Epithelial cell of proximal tubule (primary cell): ENCODE data around the gene MYOM1. TPM values are rescaled to one million over a fixed set of nuclear protein-coding genes. Genes with fewer than 3 reads are reported as not detected.

Experiments
- DNase-seq: peaks from one replicate; pipeline ENCODE4 v3.0.0-alpha.2; 2011; ENCODE audit warnings: low read depth
- H3K4me3 ChIP-seq: 2 replicates; pipeline ENCODE4 v1.5.1; 2011; ENCODE audit warnings: low read depth, mild to moderate bottlenecking, low read length
- total RNA-seq: library from RNA; depleted of rRNA; stranded (reverse); fragments of >200 nt; gene quantifications from 2 replicates; pipeline ENCODE4 v1.2.3, GENCODE V29; 2015
- TF ChIP-seq, protein P1 (sequence below): conservative IDR thresholded peaks from 2 replicates; pipeline ENCODE4 v1.5.1; 2012; ENCODE audit warnings: low read depth, mild to moderate bottlenecking, low read length

MYOM1 gene
- total RNA-seq, 1 donor from 2014 or later = 0.12 TPM

DNA sequence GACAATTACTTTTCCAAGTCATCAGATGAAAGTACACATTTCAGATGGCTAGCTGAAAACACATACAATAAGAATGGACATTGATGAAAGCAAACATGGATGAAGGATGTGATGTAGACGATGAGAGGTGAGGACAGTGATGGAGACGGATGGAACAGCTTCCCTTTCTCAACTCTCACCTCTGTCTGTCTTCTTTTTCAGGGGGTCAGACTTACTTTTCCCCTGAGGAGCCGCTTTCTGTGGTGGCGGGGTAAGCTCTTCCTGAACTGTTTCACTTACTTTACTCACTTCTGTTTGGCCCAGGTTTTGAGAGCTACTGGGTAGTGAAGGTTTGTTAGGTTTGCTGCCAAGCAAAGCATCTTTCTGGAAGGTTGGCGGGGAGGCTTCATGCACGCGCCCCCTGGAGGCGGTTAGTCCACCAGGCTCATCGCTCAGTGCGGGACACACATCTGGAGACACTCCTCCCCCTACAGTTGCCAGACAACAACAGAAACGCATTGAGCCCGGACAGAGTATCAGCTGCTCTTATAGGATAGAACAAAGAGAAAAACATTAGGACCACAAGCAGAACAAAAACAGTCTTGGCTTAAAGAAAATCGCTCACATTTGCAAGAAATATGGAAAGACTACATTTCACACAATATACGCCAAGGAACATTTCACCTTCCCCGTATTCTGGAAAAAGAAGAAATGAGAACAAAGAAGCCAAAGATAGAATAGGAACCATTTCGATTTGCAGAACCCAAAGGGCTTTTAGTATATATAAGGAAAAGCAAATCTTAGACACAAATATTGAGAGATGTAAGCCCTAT, 90.5 kb downstream of the MYOM1 start:
- H3K4me3 ChIP-seq = no peak overlapping the region
- no peak for DNase-seq
- TF ChIP-seq, protein P1, sequence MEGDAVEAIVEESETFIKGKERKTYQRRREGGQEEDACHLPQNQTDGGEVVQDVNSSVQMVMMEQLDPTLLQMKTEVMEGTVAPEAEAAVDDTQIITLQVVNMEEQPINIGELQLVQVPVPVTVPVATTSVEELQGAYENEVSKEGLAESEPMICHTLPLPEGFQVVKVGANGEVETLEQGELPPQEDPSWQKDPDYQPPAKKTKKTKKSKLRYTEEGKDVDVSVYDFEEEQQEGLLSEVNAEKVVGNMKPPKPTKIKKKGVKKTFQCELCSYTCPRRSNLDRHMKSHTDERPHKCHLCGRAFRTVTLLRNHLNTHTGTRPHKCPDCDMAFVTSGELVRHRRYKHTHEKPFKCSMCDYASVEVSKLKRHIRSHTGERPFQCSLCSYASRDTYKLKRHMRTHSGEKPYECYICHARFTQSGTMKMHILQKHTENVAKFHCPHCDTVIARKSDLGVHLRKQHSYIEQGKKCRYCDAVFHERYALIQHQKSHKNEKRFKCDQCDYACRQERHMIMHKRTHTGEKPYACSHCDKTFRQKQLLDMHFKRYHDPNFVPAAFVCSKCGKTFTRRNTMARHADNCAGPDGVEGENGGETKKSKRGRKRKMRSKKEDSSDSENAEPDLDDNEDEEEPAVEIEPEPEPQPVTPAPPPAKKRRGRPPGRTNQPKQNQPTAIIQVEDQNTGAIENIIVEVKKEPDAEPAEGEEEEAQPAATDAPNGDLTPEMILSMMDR = peak; percentile 92

DNA sequence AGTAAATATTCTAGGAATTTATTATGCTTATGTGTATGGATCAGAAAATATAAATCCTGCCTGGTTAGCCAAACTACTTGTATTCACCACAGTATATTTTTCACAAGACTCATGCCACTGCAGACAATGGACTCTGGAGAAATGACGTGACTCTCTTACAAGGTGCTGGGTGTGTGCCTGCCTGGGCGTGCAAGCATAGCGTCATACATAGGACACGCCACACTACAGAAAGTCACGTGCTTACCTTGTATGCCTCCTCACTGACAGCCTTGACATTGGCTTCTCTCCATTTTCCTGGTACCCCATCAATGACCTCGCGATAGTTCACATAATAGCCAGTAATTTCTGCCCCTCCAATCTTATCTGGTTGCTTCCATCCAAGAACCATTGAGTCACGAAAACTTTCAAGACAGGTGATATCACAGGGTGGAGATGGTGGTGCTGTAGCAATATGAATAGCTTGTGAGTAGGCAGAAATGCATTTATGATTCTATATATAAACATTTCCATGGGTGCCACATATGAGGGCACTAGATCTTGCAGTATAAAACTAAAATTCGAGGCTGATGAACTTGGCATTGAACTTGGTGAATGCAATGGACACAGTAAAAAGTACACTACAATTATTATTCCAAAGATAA, 93.2 kb downstream of the MYOM1 start:
- TF ChIP-seq, protein P1 = no peak
- DNase-seq = no peak
- H3K4me3 ChIP-seq = no peak overlapping the region

DNA sequence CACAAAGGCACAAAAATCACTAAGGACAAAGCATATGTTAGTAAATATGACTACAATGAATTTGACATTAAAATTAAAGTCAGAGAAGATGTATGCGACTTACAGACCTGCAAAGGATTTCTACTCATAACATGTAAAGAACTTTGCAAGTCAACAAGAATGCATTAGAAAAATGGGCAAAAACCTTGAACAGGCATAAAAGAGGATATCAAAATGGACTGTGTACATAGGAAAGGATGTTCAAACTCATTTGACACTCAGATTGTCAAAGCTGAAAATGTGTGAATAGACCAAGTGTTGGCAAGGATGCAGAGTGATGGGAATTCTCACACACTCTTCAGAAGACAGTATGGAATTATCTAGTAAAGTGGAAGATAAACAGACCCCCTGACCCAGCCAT, 94.9 kb downstream of the MYOM1 start:
- no peak overlapping the region for H3K4me3 ChIP-seq
- DNase-seq = no peak
- TF ChIP-seq, protein P1 = no peak

DNA sequence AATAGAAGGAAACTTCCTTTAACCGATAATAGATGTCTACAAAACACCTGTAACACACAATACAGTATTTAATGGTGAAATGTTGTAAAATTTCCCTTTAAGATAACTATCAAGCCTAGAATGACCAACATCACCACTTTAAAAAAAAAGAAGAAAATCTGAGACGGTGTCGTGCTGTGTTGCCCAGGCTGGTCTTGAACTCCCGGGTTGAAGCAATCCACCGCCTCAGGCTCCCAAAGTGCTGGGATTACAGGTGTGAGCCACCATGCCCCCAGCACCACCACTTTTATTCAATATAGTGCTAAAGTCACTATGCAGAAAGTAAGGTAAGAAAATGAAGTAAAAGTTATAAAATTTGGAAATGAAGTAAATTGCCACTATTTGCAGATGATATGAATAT, 96.9 kb downstream of the MYOM1 start:
- no peak for DNase-seq
- TF ChIP-seq, protein P1 = no peak
- H3K4me3 ChIP-seq = no peak overlapping the region

DNA sequence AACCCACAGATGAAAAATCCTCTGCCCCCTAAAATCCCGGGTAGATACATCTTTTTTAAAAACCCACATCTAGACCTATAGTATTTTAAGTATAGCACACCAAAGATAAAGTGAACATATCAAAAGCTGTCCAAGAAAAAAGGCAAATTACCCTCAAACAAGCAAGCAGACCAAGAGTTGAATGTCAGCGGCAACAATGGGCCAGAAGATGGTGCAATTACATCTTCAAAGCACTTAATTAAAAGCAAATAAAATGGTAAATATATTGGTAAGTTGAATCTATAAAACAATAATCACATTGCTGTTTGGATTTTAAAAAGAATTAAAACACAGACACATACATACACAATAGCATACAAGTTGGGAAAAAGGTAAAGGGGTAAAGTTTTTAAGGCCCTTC, 98.5 kb downstream of the MYOM1 start:
- no peak overlapping the region for H3K4me3 ChIP-seq
- no peak for DNase-seq
- TF ChIP-seq, protein P1 = peak; percentile 46

DNA sequence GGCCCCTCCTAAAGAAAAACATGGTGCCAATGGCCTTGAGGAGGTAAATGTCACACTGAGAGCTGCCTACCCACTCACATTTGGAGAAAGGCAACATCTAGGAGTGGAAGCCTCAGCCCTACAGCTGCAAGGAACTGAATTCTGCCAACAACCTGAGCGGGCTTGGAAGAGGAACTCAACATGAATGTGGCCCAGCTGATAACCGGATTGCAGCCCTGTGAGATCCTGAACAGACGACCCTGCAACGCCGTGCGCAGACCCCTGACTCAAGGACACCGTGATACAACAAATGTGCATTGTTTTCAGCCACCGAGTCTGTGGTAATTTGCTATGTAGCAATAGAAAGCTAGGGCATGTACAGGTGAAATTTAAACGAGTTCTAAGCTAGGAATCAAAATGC, 99.4 kb downstream of the MYOM1 start:
- no peak for DNase-seq
- H3K4me3 ChIP-seq = no peak overlapping the region
- TF ChIP-seq, protein P1 = no peak
